ENCODE results near the gene TSNAXIP1. TPM values are rescaled to one million over a fixed set of nuclear protein-coding genes. Genes with fewer than 3 reads are reported as not detected.

The TSNAXIP1 gene
- total and polyA plus RNA-seq, 9 of the 15 experiments (the other 6 are each of a cell fraction or from before 2014, with no cell fraction given): 0.03 to 0.24 (median 0.11) TPM; not detected in 4

GRCh38 chr16:67872631-67873434 is 66.1 kb downstream of the TSNAXIP1 start, which contains the start of gene EDC4 (continued):
- peak; percentile 99 for TF ChIP-seq ZBTB40 (IDR thresholded peaks at IDR 0.05)
- no peak for TF ChIP-seq ZBTB40 (CRISPR knock-in tag; IDR thresholded peaks at IDR 0.05)
- TF ChIP-seq BCLAF1 (IDR thresholded peaks at IDR 0.05; ENCODE audit: borderline replicate concordance in 1 of 2, control insufficient read depth in 1 of 2, low read depth in 2 of 2, low read length in 1 of 2): peak in 1 of 2 experiments; percentile 97; a peak in 2 of 4 replicates
- peak; percentile 52; the same call in 1 of the 2 replicates for TF ChIP-seq ILF3 (IDR thresholded peaks at IDR 0.05; ENCODE audit: borderline replicate concordance)
- TF ChIP-seq SMARCA4 (IDR thresholded peaks at IDR 0.05): no peak
- TF ChIP-seq ZNF174 (CRISPR knock-in tag; IDR thresholded peaks at IDR 0.05): no peak
- peak; percentile 52; the same call in 1 of the 2 replicates for TF ChIP-seq ZNF12 (CRISPR knock-in tag; IDR thresholded peaks at IDR 0.05)
- peak; percentile 97 for TF ChIP-seq SP1 (CRISPR knock-in tag; IDR thresholded peaks at IDR 0.05)
- no peak for TF ChIP-seq GTF2A2 (tag; IDR thresholded peaks at IDR 0.05)
- TF ChIP-seq NRF1 (conservative IDR thresholded peaks at IDR 0.05 in 1 of 2, IDR thresholded peaks at IDR 0.05 in 1 of 2): peak; percentile 76 to 77
- 0 out of 4 replicates have a peak, but pooled peaks of 1 of the 2 experiments have one; percentile 66 for TF ChIP-seq UBTF (IDR thresholded peaks at IDR 0.05; ENCODE audit: borderline replicate concordance in 1 of 2, low read depth in 2 of 2, low read length in 2 of 2)
- TF ChIP-seq FOXP1 (CRISPR knock-in tag; IDR thresholded peaks at IDR 0.05): peak; percentile 65; the same call in 1 of the 2 replicates

All from K562 (cell line).